SK-N-SH (cell line): ENCODE data around the gene SAG.

Experiments
- IRF3 ChIP-seq: fragments of 150-350 bp; IDR thresholded peaks from 2 replicates; pipeline ENCODE4 v1.6.1; 2016; ENCODE audit warnings: mild to moderate bottlenecking, low read depth, low read length
- MAX ChIP-seq: IDR thresholded peaks from 2 replicates; pipeline ENCODE4 v1.4.0; 2012; ENCODE audit warnings: low read depth
- RCOR1 ChIP-seq: fragments of 150-350 bp; IDR thresholded peaks from 2 replicates; pipeline ENCODE4 v1.6.1; 2017; ENCODE audit warnings: antibody characterized with exemption, low read length
- RFX5 ChIP-seq: IDR thresholded peaks from 2 replicates; pipeline ENCODE4 v1.6.1; 2012; ENCODE audit warnings: mild to moderate bottlenecking, improper control_type of control experiment, low read length
- SIN3A ChIP-seq: IDR thresholded peaks from 2 replicates; pipeline ENCODE4 v1.6.1; 2012; ENCODE audit warnings: low read depth, mild to moderate bottlenecking, low read length, moderate library complexity, borderline replicate concordance
- TAF1 ChIP-seq: IDR thresholded peaks from 2 replicates; pipeline ENCODE4 v1.6.1; 2012; ENCODE audit warnings: low read depth, mild to moderate bottlenecking, low read length, moderate library complexity, borderline replicate concordance
- TCF12 ChIP-seq: IDR thresholded peaks from 2 replicates; pipeline ENCODE4 v1.4.0; 2012
- TF ChIP-seq, protein P1 (sequence below): fragments of 200-600 bp; sonication (generic); IDR thresholded peaks from 2 replicates; pipeline ENCODE4 v1.6.1; 2017; ENCODE audit warnings: antibody characterized with exemption, mild to moderate bottlenecking, moderate library complexity

- TF ChIP-seq, protein P1, sequence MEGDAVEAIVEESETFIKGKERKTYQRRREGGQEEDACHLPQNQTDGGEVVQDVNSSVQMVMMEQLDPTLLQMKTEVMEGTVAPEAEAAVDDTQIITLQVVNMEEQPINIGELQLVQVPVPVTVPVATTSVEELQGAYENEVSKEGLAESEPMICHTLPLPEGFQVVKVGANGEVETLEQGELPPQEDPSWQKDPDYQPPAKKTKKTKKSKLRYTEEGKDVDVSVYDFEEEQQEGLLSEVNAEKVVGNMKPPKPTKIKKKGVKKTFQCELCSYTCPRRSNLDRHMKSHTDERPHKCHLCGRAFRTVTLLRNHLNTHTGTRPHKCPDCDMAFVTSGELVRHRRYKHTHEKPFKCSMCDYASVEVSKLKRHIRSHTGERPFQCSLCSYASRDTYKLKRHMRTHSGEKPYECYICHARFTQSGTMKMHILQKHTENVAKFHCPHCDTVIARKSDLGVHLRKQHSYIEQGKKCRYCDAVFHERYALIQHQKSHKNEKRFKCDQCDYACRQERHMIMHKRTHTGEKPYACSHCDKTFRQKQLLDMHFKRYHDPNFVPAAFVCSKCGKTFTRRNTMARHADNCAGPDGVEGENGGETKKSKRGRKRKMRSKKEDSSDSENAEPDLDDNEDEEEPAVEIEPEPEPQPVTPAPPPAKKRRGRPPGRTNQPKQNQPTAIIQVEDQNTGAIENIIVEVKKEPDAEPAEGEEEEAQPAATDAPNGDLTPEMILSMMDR: no peak
- TF ChIP-seq MAX (no peak), SIN3A (no peak), TCF12 (no peak), TAF1 (no peak), RFX5 (no peak), IRF3 (no peak), RCOR1 (no peak)
Measured at GRCh38 chr2:233289648-233290047, 18.0 kb upstream of the SAG start.
